Muscle of leg (tissue), 11 donors: ENCODE data around the gene SMAD1. TPM values are rescaled to one million over a fixed set of nuclear protein-coding genes. Genes with fewer than 3 reads are reported as not detected.
"Not testable (repeated sequence)": the region's sequence is repeated elsewhere in the genome, so short reads cannot be mapped to it uniquely, and the experiment has no call there.

Source experiments
- DNase-seq: peaks from one replicate; pipeline ENCODE4 v3.0.0; 2013
- H3K27ac ChIP-seq: one replicate; pipeline ENCODE4 v1.5.1; 2013; ENCODE audit warnings: mild to moderate bottlenecking, low read length, control low read depth
- H3K27me3 ChIP-seq: one replicate; pipeline ENCODE4 v1.6.1; 2013; ENCODE audit warnings: low read length; ENCODE audit not compliant: control insufficient read depth, insufficient read depth
- H3K36me3 ChIP-seq: one replicate; pipeline ENCODE4 v1.6.1; 2013; ENCODE audit warnings: low read length; ENCODE audit not compliant: control insufficient read depth, insufficient read depth
- H3K4me1 ChIP-seq: one replicate; pipeline ENCODE4 v1.6.1; 2013; ENCODE audit warnings: low read length; ENCODE audit not compliant: control insufficient read depth, insufficient read depth
- H3K4me3 ChIP-seq: one replicate; pipeline ENCODE4 v1.5.1; 2013; ENCODE audit warnings: low read length, control low read depth
- H3K9me3 ChIP-seq: replicated peaks from 2 replicates; pipeline ENCODE4 v1.6.1; 2013; ENCODE audit warnings: low read depth, low read length; ENCODE audit not compliant: control insufficient read depth
- WGBS: methylation state at CpG from one replicate; pipeline ENCODE4 v1.1.5; 2013; ENCODE audit warnings: missing lambda C conversion rate; ENCODE audit not compliant: insufficient coverage; 5-methylcytosine and 5-hydroxymethylcytosine counted together
- polyA plus RNA-seq, 8 donors: library from polyadenylated mRNA; unstranded; fragments of 120-200 nt; gene quantifications; one replicate each; pipeline versions ENCODE4 v1.2.1 to v1.2.3, GENCODE V29; 2013; ENCODE audit warnings: inconsistent platforms in 1 of 8, low replicate concordance in 1 of 8; ENCODE audit not compliant: insufficient read length in 8 of 8, insufficient read depth in 1 of 8
- total RNA-seq: library from RNA; stranded (reverse); fragments of 120-200 nt; gene quantifications from one replicate; pipeline ENCODE4 v1.2.4, GENCODE V29; 2013

Gene SMAD1
- total and polyA plus RNA-seq, 9 donors = 49.2 to 74.9 (median 62.8) TPM

- peaks cover 27% of the 10 kb centered on the region for H3K4me1 ChIP-seq
- H3K27me3 ChIP-seq = no peaks in the 10 kb centered on the region
- no peak overlapping the region for H3K4me3 ChIP-seq
- peak overlapping the region; percentile 88 for H3K27ac ChIP-seq
- no peaks in the 10 kb centered on the region for H3K36me3 ChIP-seq
- no CpG with 5 or more reads among the region's 4 CpGs for WGBS
- no peaks in the 10 kb centered on the region for H3K9me3 ChIP-seq
- peak; percentile 55 for DNase-seq
Measured at GRCh38 chr4:145533001-145533400, 51.3 kb downstream of the SMAD1 start.

- Histone ChIP-seq H3K27ac (peak overlapping the region; percentile 88), H3K4me1 (peaks cover 27% of the 10 kb centered on the region)
- not testable (repeated sequence) for H3K27me3 ChIP-seq, H3K4me3 ChIP-seq, H3K9me3 ChIP-seq, DNase-seq, H3K36me3 ChIP-seq
- 83% methylated on average over 1 of the region's 3 CpGs for WGBS
Measured at GRCh38 chr4:145533415-145533814, 51.8 kb downstream of the SMAD1 start.

- no CpG with 5 or more reads among the region's 1 CpG for WGBS
- H3K4me1 ChIP-seq = peaks cover 31% of the 10 kb centered on the region
Measured at GRCh38 chr4:145533961-145534360, 52.3 kb downstream of the SMAD1 start.

GRCh38 chr4:145535202-145535601 lies 53.5 kb downstream of the SMAD1 start:
- WGBS = no CpG with 5 or more reads among the region's 1 CpG

More at GRCh38 chr4:145533961-145534360, 52.3 kb downstream of the SMAD1 start:
- Histone ChIP-seq H3K36me3 (no peaks in the 10 kb centered on the region), H3K9me3 (no peaks in the 10 kb centered on the region), H3K27ac (peak overlapping the region; percentile 17), H3K4me3 (no peak overlapping the region), H3K27me3 (no peaks in the 10 kb centered on the region)
- peak; percentile 52 for DNase-seq

GRCh38 chr4:145536044-145536443 lies 54.4 kb downstream of the SMAD1 start:
- Histone ChIP-seq H3K9me3 (no peaks in the 10 kb centered on the region), H3K4me3 (no peak overlapping the region), H3K4me1 (peaks cover 31% of the 10 kb centered on the region), H3K27ac (no peak overlapping the region), H3K27me3 (no peaks in the 10 kb centered on the region), H3K36me3 (peaks cover 7% of the 10 kb centered on the region)
- no CpG with 5 or more reads among the region's 2 CpGs for WGBS
- no peak for DNase-seq

More at GRCh38 chr4:145535202-145535601, 53.5 kb downstream of the SMAD1 start:
- peaks cover 33% of the 10 kb centered on the region for H3K4me1 ChIP-seq
- no peak for DNase-seq
- peaks cover 5% of the 10 kb centered on the region for H3K36me3 ChIP-seq
- H3K27me3 ChIP-seq = no peaks in the 10 kb centered on the region
- no peak overlapping the region for H3K4me3 ChIP-seq
- H3K27ac ChIP-seq = no peak overlapping the region
- H3K9me3 ChIP-seq = no peaks in the 10 kb centered on the region

DNA sequence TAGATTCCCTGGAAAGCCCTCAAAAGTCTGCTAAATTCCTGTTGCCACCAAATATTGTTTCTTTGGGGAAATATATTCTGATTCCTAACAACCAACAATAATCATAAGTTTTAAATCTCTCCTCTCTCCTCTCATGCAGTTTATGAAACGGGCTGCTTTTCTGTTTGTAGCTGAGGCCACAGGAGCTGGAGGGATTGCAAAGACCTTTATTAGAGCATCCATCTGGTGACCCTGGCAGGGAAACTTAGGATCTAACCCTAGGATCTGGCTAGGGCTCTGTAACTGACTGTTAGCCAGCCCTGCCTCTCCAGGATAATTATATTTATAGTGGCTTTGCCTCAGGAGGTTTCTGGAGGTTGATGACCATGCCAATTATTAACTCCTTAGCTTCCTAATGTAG lies 56.9 kb downstream of the SMAD1 start:
- WGBS = no CpG with 5 or more reads among the region's 1 CpG
- Histone ChIP-seq H3K36me3 (peaks cover 11% of the 10 kb centered on the region), H3K4me3 (no peak overlapping the region), H3K27me3 (no peaks in the 10 kb centered on the region), H3K27ac (peak overlapping the region; percentile 93), H3K9me3 (no peaks in the 10 kb centered on the region), H3K4me1 (peaks cover 26% of the 10 kb centered on the region)
- peak; percentile 78 for DNase-seq

GRCh38 chr4:145539671-145540070 lies 58.0 kb downstream of the SMAD1 start:
- Histone ChIP-seq H3K27me3 (no peaks in the 10 kb centered on the region), H3K9me3 (no peaks in the 10 kb centered on the region), H3K36me3 (peaks cover 15% of the 10 kb centered on the region), H3K4me1 (peaks cover 24% of the 10 kb centered on the region), H3K4me3 (no peak overlapping the region), H3K27ac (peak overlapping the region; percentile 93)
- WGBS = 17% methylated on average over 3 of the region's 4 CpGs
- DNase-seq = peak; percentile 50

- peak; percentile 87 for DNase-seq
- H3K4me1 ChIP-seq = peaks cover 24% of the 10 kb centered on the region
Measured at GRCh38 chr4:145540235-145540634, 58.6 kb downstream of the SMAD1 start.

DNA sequence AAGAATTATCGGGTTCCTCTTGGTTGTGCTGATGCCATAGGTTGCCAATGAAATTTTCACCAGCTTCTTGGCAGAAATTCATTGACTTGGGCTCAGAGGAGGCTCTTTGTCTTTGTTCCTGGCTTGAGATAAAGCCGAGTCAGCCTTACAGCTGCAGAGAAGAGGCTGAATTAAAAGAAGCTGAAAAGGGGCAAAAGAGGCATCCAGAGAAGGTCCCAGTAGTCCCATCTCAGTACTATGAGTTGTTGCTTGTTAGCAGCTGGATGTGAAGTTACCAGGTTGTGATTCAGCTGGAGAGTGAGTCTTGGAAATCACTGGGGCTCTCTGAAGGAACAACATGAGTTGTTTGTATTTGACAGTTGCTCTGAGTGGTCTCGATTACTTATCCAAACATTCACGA lies 59.7 kb downstream of the SMAD1 start:
- Histone ChIP-seq H3K4me1 (peaks cover 24% of the 10 kb centered on the region), H3K27me3 (no peaks in the 10 kb centered on the region), H3K4me3 (no peak overlapping the region), H3K36me3 (peaks cover 15% of the 10 kb centered on the region), H3K27ac (peak overlapping the region; percentile 93), H3K9me3 (no peaks in the 10 kb centered on the region)
- 50% methylated on average over 1 of the region's 4 CpGs for WGBS
- DNase-seq = peak; percentile 90

More at GRCh38 chr4:145540235-145540634, 58.6 kb downstream of the SMAD1 start:
- WGBS = 50% methylated on average over 2 of the region's 3 CpGs
- H3K9me3 ChIP-seq = no peaks in the 10 kb centered on the region
- no peaks in the 10 kb centered on the region for H3K27me3 ChIP-seq
- H3K27ac ChIP-seq = peak overlapping the region; percentile 93
- H3K4me3 ChIP-seq = no peak overlapping the region
- peaks cover 15% of the 10 kb centered on the region for H3K36me3 ChIP-seq

DNA sequence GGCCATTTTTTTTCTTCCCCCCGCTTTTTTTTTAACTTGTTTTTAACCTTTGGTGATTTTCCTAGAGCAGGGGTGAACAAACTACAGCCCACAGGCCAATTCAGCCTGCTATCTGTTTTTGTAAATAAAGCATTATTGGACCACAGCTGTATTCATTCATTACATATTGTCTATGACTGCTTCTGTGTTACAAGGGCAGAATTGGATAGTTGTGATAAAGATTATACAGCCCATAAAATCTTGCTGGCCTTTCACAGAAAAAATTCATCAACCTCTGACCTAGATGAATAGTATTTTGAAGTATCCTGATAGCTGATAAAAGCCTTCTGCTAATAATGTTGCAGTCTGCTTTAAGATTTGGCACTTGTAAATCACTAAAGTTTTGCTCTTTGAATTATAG lies 63.4 kb downstream of the SMAD1 start:
- H3K36me3 ChIP-seq = peaks cover 21% of the 10 kb centered on the region
- no peak overlapping the region for H3K4me3 ChIP-seq
- no CpG with 5 or more reads among the region's 1 CpG for WGBS
- DNase-seq = no peak
- no peaks in the 10 kb centered on the region for H3K9me3 ChIP-seq
- H3K4me1 ChIP-seq = peaks cover 13% of the 10 kb centered on the region
- peak overlapping the region; percentile 86 for H3K27ac ChIP-seq
- H3K27me3 ChIP-seq = no peaks in the 10 kb centered on the region
